ENCODE data around the gene CHCHD3. TPM values are rescaled to one million over a fixed set of nuclear protein-coding genes. Genes with fewer than 3 reads are reported as not detected.

The CHCHD3 gene
- total RNA-seq, 1 experiment from 2014 or later, result 114 TPM

- Mint-ChIP-seq H3K4me1 (peaks cover 52% of the 10 kb centered on the region), H3K36me3 (no peaks in the 10 kb centered on the region), H3K27ac (no peak overlapping the region), H3K4me3 (no peak overlapping the region), H3K9me3 (no peaks in the 10 kb centered on the region), H3K27me3 (ENCODE audit: low read depth) (no peaks in the 10 kb centered on the region)
- CTCF ChIA-PET, result interaction anchor here (1.0 kb wide), 1 partner anchor 21 kb away, joined by 3 read pairs; no protein-coding TSS in a partner anchor
- POLR2A ChIA-PET, result no interaction called here
- ATAC-seq (no peak), DNase-seq (ENCODE audit: low spot score) (no peak)
- TF ChIP-seq PREB (CRISPR knock-in tag; IDR thresholded peaks at IDR 0.05; ENCODE audit: borderline replicate concordance), result no peak
- no peak for TF ChIP-seq EMX1 (CRISPR knock-in tag; IDR thresholded peaks at IDR 0.05)
- no peak for TF ChIP-seq ZNF138 (CRISPR knock-in tag; conservative IDR thresholded peaks at IDR 0.05)
- TF ChIP-seq HMGXB4 (CRISPR knock-in tag; IDR thresholded peaks at IDR 0.05), result no peak
- no peak for TF ChIP-seq ZMAT4 (CRISPR knock-in tag; IDR thresholded peaks at IDR 0.05)
- TF ChIP-seq OVOL2 (CRISPR knock-in tag; IDR thresholded peaks at IDR 0.05; ENCODE audit: borderline replicate concordance), result no peak
- TF ChIP-seq GABPB1 (CRISPR knock-in tag; IDR thresholded peaks at IDR 0.05), result no peak
- TF ChIP-seq ZNF219 (CRISPR knock-in tag; IDR thresholded peaks at IDR 0.05; ENCODE audit: borderline replicate concordance), result no peak
- TF ChIP-seq RORB (CRISPR knock-in tag; IDR thresholded peaks at IDR 0.05), result no peak
- no peak for TF ChIP-seq ZNF281 (CRISPR knock-in tag; IDR thresholded peaks at IDR 0.05)
- TF ChIP-seq ZNF671 (CRISPR knock-in tag; IDR thresholded peaks at IDR 0.05), result no peak
- no peak for TF ChIP-seq HMGA2 (CRISPR knock-in tag; IDR thresholded peaks at IDR 0.05)
- no peak for TF ChIP-seq SOX15 (CRISPR knock-in tag; IDR thresholded peaks at IDR 0.05)
Observed at GRCh38 chr7:133052826-133053225, 29.1 kb downstream of the CHCHD3 start.

GRCh38 chr7:133052401-133052756, 29.5 kb downstream of the CHCHD3 start:
- Mint-ChIP-seq H3K4me3 (no peak overlapping the region), H3K27me3 (ENCODE audit: low read depth) (no peaks in the 10 kb centered on the region), H3K36me3 (peaks cover 1% of the 10 kb centered on the region; the same call in 1 of the 2 replicates), H3K27ac (no peak overlapping the region), H3K9me3 (no peaks in the 10 kb centered on the region), H3K4me1 (peaks cover 55% of the 10 kb centered on the region)
- TF ChIP-seq OVOL2 (CRISPR knock-in tag; IDR thresholded peaks at IDR 0.05; ENCODE audit: borderline replicate concordance), result no peak
- DNase-seq (ENCODE audit: low spot score) (no peak), ATAC-seq (no peak)
- ChIA-PET CTCF (interaction anchor here (1.0 kb wide), 1 partner anchor 21 kb away, joined by 3 read pairs; no protein-coding TSS in a partner anchor), POLR2A (no interaction called here)

GRCh38 chr7:133051719-133052400, 30.0 kb downstream of the CHCHD3 start:
- no peak for DNase-seq (ENCODE audit: low spot score)
- POLR2A ChIA-PET, result no interaction called here
- CTCF ChIA-PET, result interaction anchor here (1.0 to 1.8 kb wide), 3 partner anchors 12 to 30 kb away, joined by 3 to 6 read pairs (median 4); partner anchors contain the start of gene CHCHD3
- peaks cover 57% of the 10 kb centered on the region for H3K4me1 Mint-ChIP-seq
- no peak overlapping the region for H3K27ac Mint-ChIP-seq
- H3K9me3 Mint-ChIP-seq, result no peaks in the 10 kb centered on the region
- H3K27me3 Mint-ChIP-seq (ENCODE audit: low read depth), result no peaks in the 10 kb centered on the region
- no peak overlapping the region for H3K4me3 Mint-ChIP-seq
- H3K36me3 Mint-ChIP-seq, result peaks cover 7% of the 10 kb centered on the region
- ATAC-seq, result no peak
- TF ChIP-seq IRF2 (CRISPR knock-in tag; IDR thresholded peaks at IDR 0.05; ENCODE audit: borderline replicate concordance, low read depth), result no peak
- TF ChIP-seq ZNF138 (CRISPR knock-in tag; conservative IDR thresholded peaks at IDR 0.05), result no peak
- TF ChIP-seq SMAD4 (CRISPR knock-in tag; IDR thresholded peaks at IDR 0.05), result no peak
- TF ChIP-seq HMGA2 (CRISPR knock-in tag; IDR thresholded peaks at IDR 0.05), result no peak
- TF ChIP-seq NR2C2 (CRISPR knock-in tag; IDR thresholded peaks at IDR 0.05), result no peak
- no peak for TF ChIP-seq ZBTB21 (CRISPR knock-in tag; IDR thresholded peaks at IDR 0.05; ENCODE audit: borderline replicate concordance)
- no peak for TF ChIP-seq ZNF396 (CRISPR knock-in tag; IDR thresholded peaks at IDR 0.05; ENCODE audit: borderline replicate concordance)
- no peak for TF ChIP-seq AR (CRISPR knock-in tag; IDR thresholded peaks at IDR 0.05)
- no peak for TF ChIP-seq ZMAT4 (CRISPR knock-in tag; IDR thresholded peaks at IDR 0.05)
- TF ChIP-seq EMX1 (CRISPR knock-in tag; IDR thresholded peaks at IDR 0.05), result no peak
- TF ChIP-seq ZNF671 (CRISPR knock-in tag; IDR thresholded peaks at IDR 0.05), result no peak
- no peak for TF ChIP-seq MXD4 (CRISPR knock-in tag; IDR thresholded peaks at IDR 0.05; ENCODE audit: borderline replicate concordance)
- no peak for TF ChIP-seq CBFB (CRISPR knock-in tag; IDR thresholded peaks at IDR 0.05; ENCODE audit: low read depth)
- no peak for TF ChIP-seq ZNF317 (CRISPR knock-in tag; IDR thresholded peaks at IDR 0.05; ENCODE audit: borderline replicate concordance, low read depth)

Measured in WTC11 (cell line).